ENCODE measurements around the gene TUBB4A.
"Not testable (repeated sequence)": the region's sequence is repeated elsewhere in the genome, so short reads cannot be mapped to it uniquely, and the experiment has no call there.

The TUBB4A gene

GRCh38 chr19:6501740-6502648, at the start of gene TUBB4A:
Gene TUBB4A, minus strand, starts transcription at chr19:6502309. Its CDS starts 97 bp downstream, at chr19:6502212.
- H3K4me3 ChIP-seq, result peak within 1 kb of the TSS in 6 of 7 experiments; percentile 9 to 36 (median 24)
- H3K27ac ChIP-seq, result peak within 1 kb of the TSS in 1 of 21 experiments; percentile 62

GRCh38 chr19:6551091-6551490, 49.0 kb upstream of the TUBB4A start:
- no peak overlapping the region for H3K4me3 ChIP-seq
- H3K27ac ChIP-seq, result no peak overlapping the region

- not testable (repeated sequence) for H3K4me3 ChIP-seq, H3K27ac ChIP-seq
These were observed 48.6 kb upstream of the TUBB4A start for GRCh38 chr19:6550679-6551078.

GRCh38 chr19:6543866-6544347, 41.8 kb upstream of the TUBB4A start:
- H3K4me3 ChIP-seq, result no peak overlapping the region
- no peak overlapping the region for H3K27ac ChIP-seq

GRCh38 chr19:6540918-6541689, 39.0 kb upstream of the TUBB4A start:
- Histone ChIP-seq H3K27ac (no peak overlapping the region), H3K4me3 (no peak overlapping the region)

- H3K27ac ChIP-seq, result no peak overlapping the region
- H3K4me3 ChIP-seq, result no peak overlapping the region
These were observed 37.4 kb upstream of the TUBB4A start for GRCh38 chr19:6539514-6539913.

- peak overlapping the region in 1 of 21 experiments; percentile 47 for H3K27ac ChIP-seq
These were observed 33.5 kb upstream of the TUBB4A start for GRCh38 chr19:6535558-6536137.

GRCh38 chr19:6534451-6535093, 32.5 kb upstream of the TUBB4A start:
- Histone ChIP-seq H3K4me3 (no peak overlapping the region), H3K27ac (no peak overlapping the region)

More at GRCh38 chr19:6535558-6536137, 33.5 kb upstream of the TUBB4A start:
- H3K4me3 ChIP-seq, result no peak overlapping the region

GRCh38 chr19:6533746-6534418, 31.8 kb upstream of the TUBB4A start:
- no peak overlapping the region for H3K4me3 ChIP-seq
- no peak overlapping the region for H3K27ac ChIP-seq

GRCh38 chr19:6533000-6533328, 30.9 kb upstream of the TUBB4A start:
- Histone ChIP-seq H3K27ac (peak overlapping the region in 1 of 21 experiments; percentile 81), H3K4me3 (peak overlapping the region in 2 of 7 experiments; percentile 39 to 63)

GRCh38 chr19:6532244-6532999, 30.3 kb upstream of the TUBB4A start:
- Histone ChIP-seq H3K27ac (peak overlapping the region in 3 of 21 experiments; percentile 81 to 90 (median 86)), H3K4me3 (peak overlapping the region in 6 of 7 experiments; percentile 37 to 75 (median 53))

- peak overlapping the region in 3 of 21 experiments; percentile 81 to 90 (median 86) for H3K27ac ChIP-seq
- H3K4me3 ChIP-seq, result peak overlapping the region; percentile 30 to 75 (median 52)
These were observed 29.8 kb upstream of the TUBB4A start for GRCh38 chr19:6531956-6532243.

GRCh38 chr19:6531163-6531955, 29.2 kb upstream of the TUBB4A start:
- Histone ChIP-seq H3K27ac (peak overlapping the region in 20 of 21 experiments; percentile 25 to 90 (median 74)), H3K4me3 (peak overlapping the region; percentile 30 to 75 (median 52))

GRCh38 chr19:6530386-6531162, 28.5 kb upstream of the TUBB4A start, which contains the start of gene TNFSF9:
Gene TNFSF9, plus strand, starts transcription at chr19:6531026. Its CDS starts 11 bp downstream, at chr19:6531037.
- peak within 1 kb of the TSS; percentile 30 to 75 (median 52) for H3K4me3 ChIP-seq
- peak within 1 kb of the TSS in 20 of 21 experiments; percentile 28 to 90 (median 74) for H3K27ac ChIP-seq

GRCh38 chr19:6529937-6530385, 27.9 kb upstream of the TUBB4A start:
- H3K27ac ChIP-seq, result peak overlapping the region in 10 of 21 experiments; percentile 70 to 90 (median 82)

GRCh38 chr19:6529351-6529750, 27.2 kb upstream of the TUBB4A start:
- Histone ChIP-seq H3K27ac (no peak overlapping the region), H3K4me3 (no peak overlapping the region)

More at GRCh38 chr19:6529937-6530385, 27.9 kb upstream of the TUBB4A start:
- H3K4me3 ChIP-seq, result peak overlapping the region in 4 of 7 experiments; percentile 37 to 75 (median 51)

Measured in skin epidermis (tissue), 12 donors.